GM15510 (cell line): ENCODE measurements around the gene ATP6V1G2.

Experiments
- POLR2A ChIP-seq: IDR thresholded peaks from 3 replicates; pipeline ENCODE4 v1.6.1; 2011; ENCODE audit warnings: borderline replicate concordance; ENCODE audit not compliant: insufficient read length; ENCODE audit errors: extremely low read depth

The ATP6V1G2 gene

DNA sequence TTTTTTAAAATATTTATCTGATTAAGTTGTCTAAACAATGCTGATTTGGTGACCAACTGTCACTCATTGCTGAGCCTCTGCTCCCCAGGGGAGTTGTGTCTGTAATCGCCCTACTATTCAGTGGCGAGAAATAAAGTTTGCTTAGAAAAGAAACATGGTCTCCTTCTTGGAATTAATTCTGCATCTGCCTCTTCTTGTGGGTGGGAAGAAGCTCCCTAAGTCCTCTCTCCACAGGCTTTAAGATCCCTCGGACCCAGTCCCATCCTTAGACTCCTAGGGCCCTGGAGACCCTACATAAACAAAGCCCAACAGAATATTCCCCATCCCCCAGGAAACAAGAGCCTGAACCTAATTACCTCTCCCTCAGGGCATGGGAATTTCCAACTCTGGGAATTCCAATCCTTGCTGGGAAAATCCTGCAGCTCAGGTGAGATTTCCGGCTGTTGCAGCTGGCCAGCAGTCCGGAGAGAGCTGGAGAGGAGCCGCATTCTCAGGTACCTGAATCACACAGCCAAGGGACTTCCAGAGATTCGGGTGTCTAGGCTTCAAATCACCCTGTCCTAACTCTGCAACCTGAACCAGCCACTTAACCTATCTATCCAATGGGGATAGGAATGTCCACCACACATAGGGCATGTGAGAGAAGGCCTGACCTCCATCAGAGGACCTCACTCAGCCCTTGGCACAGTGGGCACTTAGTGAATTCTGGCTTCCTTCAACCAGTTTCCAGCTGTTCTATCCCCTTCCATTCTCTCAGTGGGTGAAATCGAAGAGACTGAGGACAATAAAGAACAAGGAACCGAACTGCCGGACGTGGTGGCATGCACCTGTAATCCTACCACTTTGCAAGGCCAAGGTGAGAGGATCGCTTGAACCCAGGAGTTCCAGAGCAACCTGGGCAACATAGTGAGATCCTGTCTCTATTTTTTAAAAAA is 32.0 kb upstream of the ATP6V1G2 start:
- TF ChIP-seq POLR2A: peak; percentile 36

DNA sequence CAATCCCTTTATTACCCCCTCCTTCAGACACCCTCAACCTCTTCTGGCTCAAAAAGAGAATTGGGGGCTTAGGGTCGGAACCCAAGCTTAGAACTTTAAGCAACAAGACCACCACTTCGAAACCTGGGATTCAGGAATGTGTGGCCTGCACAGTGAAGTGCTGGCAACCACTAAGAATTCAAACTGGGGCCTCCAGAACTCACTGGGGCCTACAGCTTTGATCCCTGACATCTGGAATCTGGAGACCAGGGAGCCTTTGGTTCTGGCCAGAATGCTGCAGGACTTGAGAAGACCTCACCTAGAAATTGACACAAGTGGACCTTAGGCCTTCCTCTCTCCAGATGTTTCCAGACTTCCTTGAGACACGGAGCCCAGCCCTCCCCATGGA is 31.2 kb upstream of the ATP6V1G2 start:
- peak; percentile 8 for TF ChIP-seq POLR2A

- no peak for TF ChIP-seq POLR2A
Observed at GRCh38 chr6:31576897-31577578, 30.6 kb upstream of the ATP6V1G2 start.

- no peak for TF ChIP-seq POLR2A
Observed at GRCh38 chr6:31575952-31576685, 29.7 kb upstream of the ATP6V1G2 start.

- TF ChIP-seq POLR2A: peak; percentile 99
Observed at GRCh38 chr6:31575335-31575901, 29.0 kb upstream of the ATP6V1G2 start, which contains the start of gene TNF. TSS of gene TNF (plus strand) at chr6:31575565. CDS start at chr6:31575742, 177 bp downstream.

DNA sequence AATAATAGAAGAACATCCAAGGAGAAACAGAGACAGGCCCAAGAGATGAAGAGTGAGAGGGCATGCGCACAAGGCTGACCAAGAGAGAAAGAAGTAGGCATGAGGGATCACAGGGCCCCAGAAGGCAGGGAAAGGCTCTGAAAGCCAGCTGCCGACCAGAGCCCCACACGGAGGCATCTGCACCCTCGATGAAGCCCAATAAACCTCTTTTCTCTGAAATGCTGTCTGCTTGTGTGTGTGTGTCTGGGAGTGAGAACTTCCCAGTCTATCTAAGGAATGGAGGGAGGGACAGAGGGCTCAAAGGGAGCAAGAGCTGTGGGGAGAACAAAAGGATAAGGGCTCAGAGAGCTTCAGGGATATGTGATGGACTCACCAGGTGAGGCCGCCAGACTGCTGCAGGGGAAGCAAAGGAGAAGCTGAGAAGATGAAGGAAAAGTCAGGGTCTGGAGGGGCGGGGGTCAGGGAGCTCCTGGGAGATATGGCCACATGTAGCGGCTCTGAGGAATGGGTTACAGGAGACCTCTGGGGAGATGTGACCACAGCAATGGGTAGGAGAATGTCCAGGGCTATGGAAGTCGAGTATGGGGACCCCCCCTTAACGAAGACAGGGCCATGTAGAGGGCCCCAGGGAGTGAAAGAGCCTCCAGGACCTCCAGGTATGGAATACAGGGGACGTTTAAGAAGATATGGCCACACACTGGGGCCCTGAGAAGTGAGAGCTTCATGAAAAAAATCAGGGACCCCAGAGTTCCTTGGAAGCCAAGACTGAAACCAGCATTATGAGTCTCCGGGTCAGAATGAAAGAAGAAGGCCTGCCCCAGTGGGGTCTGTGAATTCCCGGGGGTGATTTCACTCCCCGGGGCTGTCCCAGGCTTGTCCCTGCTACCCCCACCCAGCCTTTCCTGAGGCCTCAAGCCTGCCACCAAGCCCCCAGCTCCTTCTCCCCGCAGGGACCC is 28.0 kb upstream of the ATP6V1G2 start:
- peak; percentile 48 for TF ChIP-seq POLR2A

DNA sequence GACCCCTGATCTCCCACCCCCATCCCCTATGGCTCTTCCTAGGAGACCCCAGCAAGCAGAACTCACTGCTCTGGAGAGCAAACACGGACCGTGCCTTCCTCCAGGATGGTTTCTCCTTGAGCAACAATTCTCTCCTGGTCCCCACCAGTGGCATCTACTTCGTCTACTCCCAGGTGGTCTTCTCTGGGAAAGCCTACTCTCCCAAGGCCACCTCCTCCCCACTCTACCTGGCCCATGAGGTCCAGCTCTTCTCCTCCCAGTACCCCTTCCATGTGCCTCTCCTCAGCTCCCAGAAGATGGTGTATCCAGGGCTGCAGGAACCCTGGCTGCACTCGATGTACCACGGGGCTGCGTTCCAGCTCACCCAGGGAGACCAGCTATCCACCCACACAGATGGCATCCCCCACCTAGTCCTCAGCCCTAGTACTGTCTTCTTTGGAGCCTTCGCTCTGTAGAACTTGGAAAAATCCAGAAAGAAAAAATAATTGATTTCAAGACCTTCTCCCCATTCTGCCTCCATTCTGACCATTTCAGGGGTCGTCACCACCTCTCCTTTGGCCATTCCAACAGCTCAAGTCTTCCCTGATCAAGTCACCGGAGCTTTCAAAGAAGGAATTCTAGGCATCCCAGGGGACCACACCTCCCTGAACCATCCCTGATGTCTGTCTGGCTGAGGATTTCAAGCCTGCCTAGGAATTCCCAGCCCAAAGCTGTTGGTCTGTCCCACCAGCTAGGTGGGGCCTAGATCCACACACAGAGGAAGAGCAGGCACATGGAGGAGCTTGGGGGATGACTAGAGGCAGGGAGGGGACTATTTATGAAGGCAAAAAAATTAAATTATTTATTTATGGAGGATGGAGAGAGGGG is 27.1 kb upstream of the ATP6V1G2 start:
- no peak for TF ChIP-seq POLR2A

- TF ChIP-seq POLR2A: peak; percentile 86
Observed at GRCh38 chr6:31572041-31572911, 25.9 kb upstream of the ATP6V1G2 start, which contains the start of gene LTA. TSS of gene LTA (plus strand) at chr6:31572289. CDS start at chr6:31572743, 454 bp downstream.

GRCh38 chr6:31569861-31570536 is 23.6 kb upstream of the ATP6V1G2 start:
- TF ChIP-seq POLR2A: no peak

DNA sequence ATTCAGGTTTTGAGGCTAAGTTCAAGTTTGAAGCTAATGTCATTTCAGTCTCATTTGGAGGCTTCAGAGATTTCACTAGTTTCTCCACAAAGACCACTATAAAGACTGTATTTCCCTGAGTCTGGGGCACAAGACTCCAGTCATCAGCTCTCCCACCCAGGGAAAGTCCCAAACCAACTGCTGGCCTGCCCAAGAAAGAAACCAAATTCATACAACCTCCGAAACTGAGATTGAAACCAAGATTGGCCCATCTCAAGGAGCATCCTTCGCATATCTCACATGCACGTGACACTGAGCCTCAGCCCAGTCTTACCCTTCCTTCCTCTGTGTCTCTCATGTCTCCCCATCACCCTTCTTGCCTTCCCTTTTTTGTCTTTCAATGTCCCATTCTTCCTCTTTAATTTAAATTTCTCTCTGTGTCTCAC is 22.1 kb upstream of the ATP6V1G2 start:
- no peak for TF ChIP-seq POLR2A
